Thyroid gland (tissue), 4 donors: ENCODE data around the gene MAP3K19.

ENCODE experiments used
- CTCF ChIP-seq, 6 experiments: fragments of 200-600 bp in 3 of 6; fragments of 450-650 bp in 3 of 6; sonication (generic) in 3 of 6; IDR thresholded peaks; one replicate each; pipeline ENCODE4 v1.5.1; 2016 to 2019; ENCODE audit warnings: antibody characterized with exemption in 6 of 6, mild to moderate bottlenecking in 2 of 6, inconsistent platforms in 1 of 6, moderate library complexity in 1 of 6
- POLR2A ChIP-seq, 2 donors: fragments of 450-650 bp; IDR thresholded peaks; one replicate each; pipeline ENCODE4 v1.6.1; 2017; ENCODE audit warnings: antibody characterized with exemption in 2 of 2, mild to moderate bottlenecking in 2 of 2, moderate library complexity in 1 of 2

GRCh38 chr2:135074216-135074615 is 27.0 kb upstream of the MAP3K19 start:
- TF ChIP-seq POLR2A (IDR thresholded peaks at IDR 0.05) = no peak
- no peak for TF ChIP-seq CTCF (IDR thresholded peaks at IDR 0.05)
